C1 segment of cervical spinal cord (tissue), 14 donors: ENCODE measurements around the gene CIDEA.

ENCODE experiments used
- DNase-seq, 14 donors: peaks; one replicate each; lab custom pipeline; 2025; lab: John Stamatoyannopoulos, UW

CIDEA gene

GRCh38 chr18:12271376-12272235, 17.4 kb downstream of the CIDEA start:
- peak in 8 of 14 donors; percentile 23 to 75 (median 42) for DNase-seq

DNA sequence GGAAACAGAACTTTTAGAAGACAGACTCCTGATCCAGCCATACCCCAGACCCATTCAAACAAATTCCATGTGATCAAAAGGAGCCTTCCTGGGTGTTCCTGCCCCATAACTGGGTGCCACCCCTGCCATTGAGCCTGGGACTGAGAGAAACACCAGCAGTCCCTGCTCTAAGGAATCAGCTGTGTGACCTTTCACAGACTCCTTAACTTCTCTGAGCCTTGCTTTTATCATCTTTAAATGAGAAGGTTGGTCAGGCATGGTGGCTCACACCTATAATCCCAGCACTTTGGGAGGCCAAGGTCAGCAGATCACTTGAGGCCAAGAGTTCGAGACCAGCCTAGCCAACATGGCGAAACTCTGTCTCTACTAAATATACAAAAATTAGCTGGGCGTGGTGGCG, 20.6 kb downstream of the CIDEA start:
- DNase-seq, result no peak

- DNase-seq, result no peak
These were observed 22.8 kb downstream of the CIDEA start for GRCh38 chr18:12276736-12277554.

DNA sequence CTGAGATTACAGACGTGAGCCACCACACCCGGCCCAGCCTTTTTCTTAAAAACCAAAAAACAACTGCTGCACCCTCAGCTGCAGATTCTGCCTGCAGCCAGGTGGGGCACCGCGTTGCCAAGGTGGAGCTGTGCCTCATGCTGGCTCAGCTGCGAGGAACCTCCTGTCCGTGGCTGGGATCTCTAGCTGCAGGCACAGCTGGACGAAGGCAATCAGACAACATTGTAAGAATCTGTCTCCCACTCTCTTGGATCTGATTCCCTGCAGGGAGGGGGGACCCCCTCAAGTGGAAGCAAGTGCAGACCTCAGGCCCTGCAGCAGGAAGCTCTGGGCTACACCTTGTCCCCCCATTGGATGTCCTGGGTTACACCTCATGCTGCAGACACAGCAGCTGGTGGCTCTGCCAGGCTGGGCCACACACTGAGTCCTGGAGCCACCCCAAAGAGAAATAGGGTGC, 24.1 kb downstream of the CIDEA start:
- no peak for DNase-seq

- peak in 11 of 14 donors; percentile 9 to 85 (median 56) for DNase-seq
These were observed 24.9 kb downstream of the CIDEA start for GRCh38 chr18:12278741-12279682.

DNA sequence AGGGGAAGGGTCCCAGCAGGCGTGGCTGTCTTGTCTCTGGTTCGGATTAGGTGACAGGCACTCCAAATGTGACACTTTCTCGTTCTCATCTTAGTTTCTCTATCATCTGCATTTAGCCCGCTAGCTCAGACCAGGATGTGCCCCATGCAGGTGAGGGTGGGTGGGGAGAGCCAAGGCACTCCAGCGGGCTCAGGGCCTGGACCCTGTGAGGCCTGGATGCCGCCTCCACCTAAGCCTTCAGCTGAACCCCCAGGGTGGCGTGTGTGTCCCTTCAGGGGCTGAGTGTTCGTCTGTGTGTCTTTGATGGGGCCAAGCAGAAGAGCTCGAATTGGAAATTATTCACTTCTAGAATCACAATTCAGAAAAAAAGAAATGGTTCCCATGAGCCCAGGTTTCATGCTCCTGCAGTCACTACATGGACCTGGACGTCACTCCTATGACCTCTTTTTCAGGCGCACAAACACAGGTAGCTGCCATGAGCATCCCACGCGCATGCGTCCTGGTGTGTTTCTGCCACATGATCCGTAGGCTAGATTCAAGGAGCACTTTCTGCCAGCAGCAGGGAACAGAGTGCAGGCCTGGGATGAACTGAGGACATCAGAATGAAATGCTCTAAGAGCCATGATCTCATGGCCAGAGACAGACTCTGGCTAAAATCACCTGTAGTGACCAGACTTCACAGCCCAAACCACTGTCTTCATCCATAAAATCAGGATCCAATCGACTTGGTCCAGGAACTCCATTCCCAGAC, 25.8 kb downstream of the CIDEA start:
- no peak for DNase-seq

DNA sequence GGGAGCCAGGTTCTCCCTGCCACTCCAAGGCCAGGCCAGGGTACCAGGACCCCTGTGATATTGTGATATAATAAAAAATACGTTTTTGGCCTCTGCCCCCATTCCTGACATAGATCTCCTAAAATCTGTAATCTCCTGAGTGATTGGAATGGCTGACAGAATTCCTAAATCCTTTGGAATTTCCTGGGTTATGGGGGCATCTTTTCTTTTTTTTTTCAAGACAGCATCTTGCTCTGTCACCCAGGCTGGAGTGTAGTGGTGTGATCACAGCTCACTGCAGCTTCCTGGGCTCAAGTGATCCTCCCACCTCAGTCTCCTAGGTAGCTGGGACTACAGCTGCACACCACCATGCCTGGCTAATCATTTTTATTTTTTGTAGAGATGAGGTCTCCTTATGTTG, 27.7 kb downstream of the CIDEA start:
- no peak for DNase-seq

DNA sequence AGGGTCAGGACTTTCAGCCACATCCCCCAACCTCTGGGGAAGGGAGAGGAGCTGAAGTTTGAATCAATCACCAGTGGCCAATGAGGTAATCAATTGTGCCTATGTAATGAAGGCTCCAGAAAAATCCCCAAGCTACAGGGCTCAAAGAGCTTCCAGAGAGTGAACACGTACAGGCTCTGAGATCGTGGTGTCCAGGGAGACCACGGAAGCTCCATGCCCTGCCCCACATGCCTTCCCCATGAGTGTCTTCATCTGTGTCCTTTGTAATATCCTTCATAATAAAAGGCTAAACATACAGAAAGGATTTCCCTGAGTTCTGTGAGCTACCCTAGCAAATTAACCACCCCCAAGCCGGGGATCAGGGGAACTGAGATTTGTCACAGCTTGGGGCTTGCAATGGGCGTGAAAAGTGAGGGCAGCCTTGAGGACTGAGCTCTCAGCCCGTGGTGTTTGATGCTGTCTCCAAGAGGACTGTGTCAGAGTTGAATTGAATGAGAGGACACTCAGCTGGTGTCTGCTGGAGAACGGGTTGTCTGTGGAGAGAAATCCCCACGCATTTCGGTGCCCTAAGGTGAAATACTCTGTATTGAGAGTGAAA, 28.4 kb downstream of the CIDEA start:
- DNase-seq, result no peak

DNA sequence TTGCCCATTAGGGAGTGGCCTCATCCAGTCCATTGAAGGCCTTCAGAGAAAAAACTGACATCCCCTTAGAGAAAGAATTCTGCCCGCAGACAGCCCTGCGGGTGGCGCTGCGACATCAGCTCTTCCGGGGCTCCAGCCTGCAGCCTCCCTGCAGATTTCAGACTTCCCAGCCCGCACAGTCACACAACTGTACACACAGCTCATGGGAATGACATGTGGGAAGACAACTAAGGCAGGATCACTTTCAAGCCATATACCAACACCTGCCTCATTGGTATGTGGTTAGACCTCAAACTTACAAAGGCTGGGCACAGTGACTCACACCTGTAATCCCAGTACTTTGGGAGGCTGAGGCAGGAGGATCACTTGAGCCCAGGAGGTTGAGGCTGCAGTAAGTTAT, 29.1 kb downstream of the CIDEA start:
- no peak for DNase-seq

DNA sequence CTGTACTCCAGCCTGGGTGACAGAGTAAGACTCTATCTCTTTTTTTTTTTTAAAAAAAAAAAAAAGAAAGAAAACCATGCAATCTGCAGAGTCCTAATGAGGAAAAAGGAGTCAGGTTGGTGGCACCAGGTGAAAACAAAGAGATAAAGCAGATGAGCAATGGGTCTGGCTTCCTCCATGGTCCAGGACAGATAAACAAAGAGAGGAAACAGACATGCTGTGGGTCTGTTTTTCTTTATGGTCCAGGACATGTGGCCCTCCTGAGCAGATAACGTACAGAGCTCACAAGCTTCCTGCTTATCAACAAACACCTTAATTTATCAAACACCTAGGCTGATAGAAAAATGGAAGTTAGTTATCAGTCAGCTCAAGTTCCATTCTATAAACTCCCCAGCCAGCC, 29.5 kb downstream of the CIDEA start:
- DNase-seq, result no peak

DNA sequence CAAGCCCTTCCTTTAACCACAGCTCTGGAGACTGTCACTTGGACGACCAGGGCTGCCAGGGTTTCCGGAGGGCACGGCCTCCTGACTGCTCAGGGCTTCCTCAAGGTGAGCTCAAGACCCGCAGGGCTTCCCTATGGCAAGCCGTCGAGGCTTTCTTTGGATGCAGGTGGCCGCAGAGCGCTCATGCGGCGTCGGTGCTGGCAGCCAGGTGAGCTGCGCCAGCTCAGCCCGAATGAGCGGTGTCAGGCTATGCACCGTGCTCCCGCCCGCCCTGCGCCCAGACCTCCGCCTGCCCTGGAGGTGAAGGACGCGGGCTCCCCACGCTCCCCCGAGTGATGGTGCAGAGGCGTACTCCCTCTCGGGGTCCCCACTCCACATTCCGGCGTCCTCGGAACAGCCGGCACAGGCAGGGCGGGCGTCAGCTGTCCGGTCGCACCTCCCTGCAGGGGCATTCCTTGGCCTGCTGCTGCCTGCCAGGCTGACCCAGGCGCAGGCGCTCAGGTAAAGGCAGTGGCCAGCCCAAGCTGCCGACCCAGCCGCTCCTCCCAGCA, 33.0 kb downstream of the CIDEA start:
- no peak for DNase-seq

DNA sequence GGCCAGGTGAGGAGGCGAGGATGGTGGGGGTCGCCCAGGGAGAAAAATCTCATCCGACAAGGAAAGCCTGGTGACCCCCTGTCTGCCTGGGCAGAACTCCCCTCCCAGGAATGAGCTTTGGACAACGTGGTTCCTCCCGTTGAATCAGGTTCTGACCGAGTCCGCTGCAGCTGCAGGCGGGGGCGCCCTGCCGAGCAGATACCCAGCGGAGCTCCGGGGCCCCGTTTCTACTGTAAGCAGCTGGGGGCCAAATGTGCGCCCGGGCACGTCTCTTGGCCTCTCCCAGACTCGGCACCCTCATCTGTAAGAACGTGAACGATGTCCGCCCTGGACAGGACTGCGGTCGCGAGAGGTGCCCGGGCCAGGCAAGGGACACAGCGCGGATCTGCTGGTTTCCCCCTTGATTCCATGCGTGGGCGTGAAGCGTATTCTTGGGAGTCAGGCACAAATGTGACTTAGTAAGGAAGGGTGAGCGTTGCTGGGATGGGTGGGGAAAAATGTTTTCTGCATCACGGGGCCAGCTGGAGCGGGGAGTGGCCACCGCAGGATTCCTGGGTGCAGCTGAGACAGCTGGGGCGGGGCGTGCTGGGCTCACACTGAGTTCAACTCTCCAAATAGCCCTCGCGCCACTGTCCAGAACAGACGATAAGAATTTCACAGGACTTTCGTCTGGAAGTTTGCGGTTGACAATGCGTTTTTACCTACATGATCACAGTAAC, 33.7 kb downstream of the CIDEA start:
- DNase-seq, result peak in 1 of 14 donors; percentile 7

- no peak for DNase-seq
These were observed 34.2 kb downstream of the CIDEA start for GRCh38 chr18:12288403-12288755.

- no peak for DNase-seq
These were observed 35.9 kb downstream of the CIDEA start for GRCh38 chr18:12290086-12290485.

DNA sequence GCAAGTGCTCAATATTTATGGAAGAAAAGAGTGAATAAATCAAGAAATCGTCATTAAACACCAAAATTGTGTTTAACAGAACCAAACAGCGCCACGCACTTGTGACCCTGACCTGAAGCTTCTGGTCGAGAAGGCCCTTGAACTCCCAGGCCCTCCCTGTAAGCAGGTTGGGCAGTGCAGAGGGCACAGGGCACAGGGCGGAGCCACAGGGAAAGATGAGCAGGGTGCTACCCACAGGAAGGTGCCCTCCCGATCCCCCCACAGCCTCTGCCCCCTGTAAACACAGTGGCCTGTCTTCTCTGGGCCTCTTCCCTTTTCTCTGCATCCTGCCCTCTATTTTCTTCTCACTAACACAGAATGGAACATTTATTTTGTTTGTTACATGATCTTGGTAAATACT, 37.0 kb downstream of the CIDEA start:
- DNase-seq, result no peak

- no peak for DNase-seq
These were observed 37.5 kb downstream of the CIDEA start for GRCh38 chr18:12291690-12292089.

DNA sequence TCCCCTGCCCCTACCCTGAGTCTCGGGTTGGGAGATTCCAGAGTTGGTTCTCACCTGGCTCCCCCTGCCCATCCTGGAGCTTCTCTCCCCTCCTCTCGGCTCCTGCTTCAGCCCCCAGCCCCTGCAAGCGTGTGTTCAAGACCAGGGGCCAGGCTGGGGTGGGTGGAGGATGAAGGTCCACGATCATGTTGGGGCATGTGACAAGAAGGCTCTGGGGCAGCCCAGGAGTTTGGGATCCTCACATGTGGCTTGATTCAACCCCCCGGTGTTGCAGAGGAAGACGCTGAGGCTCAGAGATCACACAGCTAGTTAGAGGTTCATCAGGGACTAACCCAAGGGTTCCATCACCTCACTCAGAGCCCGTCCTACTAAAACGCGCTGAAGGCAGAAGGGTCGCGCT, 39.7 kb downstream of the CIDEA start:
- no peak for DNase-seq

DNA sequence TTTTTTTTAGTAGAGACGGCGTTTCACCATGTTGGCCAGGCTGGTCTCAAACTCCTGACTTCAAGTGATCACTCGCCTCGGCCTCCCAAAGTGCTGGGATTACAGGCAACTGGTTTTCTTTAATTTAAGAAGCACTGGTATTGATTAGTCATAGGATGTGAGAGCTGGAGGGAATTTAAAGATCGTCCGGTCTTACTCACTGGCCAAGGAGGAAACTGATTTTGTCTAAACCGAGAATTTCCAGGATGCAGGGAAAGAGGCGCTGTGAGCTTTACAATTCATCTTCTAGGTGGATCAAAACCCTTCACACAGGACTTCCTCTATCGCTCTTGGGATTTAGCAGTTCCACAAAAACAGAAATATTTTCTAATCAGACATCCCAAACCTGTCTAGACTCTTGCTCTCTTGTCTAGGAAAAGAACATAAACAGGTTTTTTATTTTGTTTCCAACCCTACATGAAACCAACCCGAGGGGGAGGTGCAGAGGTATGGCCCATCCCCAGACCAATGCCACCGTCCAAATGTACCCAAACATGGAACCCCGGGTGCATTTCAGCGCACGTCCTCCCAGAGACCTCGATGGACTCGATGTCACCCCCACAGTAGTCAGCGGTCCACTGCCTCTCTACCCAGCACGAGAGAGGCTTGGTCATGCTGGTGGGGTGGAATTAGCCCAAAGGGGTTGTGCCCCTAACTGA, 41.4 kb downstream of the CIDEA start:
- no peak for DNase-seq

DNA sequence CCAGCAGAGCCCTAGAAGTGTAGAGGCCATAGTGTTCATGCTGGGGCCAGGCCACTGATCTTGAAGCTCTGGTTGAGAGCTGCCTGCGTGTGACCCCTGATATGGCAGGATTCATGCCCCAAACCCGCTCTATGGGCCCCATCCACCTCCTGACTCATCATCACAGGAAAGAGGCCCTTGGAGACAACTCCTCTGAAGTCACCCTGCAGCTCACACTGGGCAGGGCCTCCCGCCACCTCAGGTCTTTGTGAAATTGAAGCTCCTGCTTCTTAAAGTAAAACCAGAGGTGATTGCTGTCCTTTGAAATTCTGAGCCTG, 41.9 kb downstream of the CIDEA start:
- DNase-seq, result no peak
